Uterine smooth muscle cell (primary cell): ENCODE results near the gene RNF44. TPM values are rescaled to one million over a fixed set of nuclear protein-coding genes. Genes with fewer than 3 reads are reported as not detected.

Experiments
- total RNA-seq: library from RNA; depleted of rRNA; stranded (reverse); fragments of >200 nt; gene quantifications from 2 replicates; pipeline ENCODE4 v1.2.3, GENCODE V29; 2014

The RNF44 gene
- 1.00 and 1.7 TPM in 2 replicates for total RNA-seq

GRCh38 chr5:176536902-176537553 is at the start of gene RNF44:
Gene RNF44 (minus strand): TSS chr5:176537402. CDS start chr5:176532472, 4,930 bp downstream.

GRCh38 chr5:176548967-176549444 is 11.8 kb upstream of the RNF44 start, which contains the start of gene CDHR2:
Gene CDHR2 (plus strand): TSS chr5:176549342. CDS start chr5:176565353, 16,011 bp downstream.

Other genes starting within 250 kb of the RNF44 start
- gene KIAA1191, start 175.6 kb downstream of the RNF44 start, total RNA-seq: 65.5 and 68.2 TPM in 2 replicates
- 12.5 and 13.7 TPM in 2 replicates for gene ARL10, start 171.9 kb downstream of the RNF44 start, total RNA-seq
- gene NOP16, start 148.8 kb downstream of the RNF44 start, total RNA-seq: 11.4 and 20.0 TPM in 2 replicates
- gene HIGD2A, start 148.7 kb downstream of the RNF44 start, total RNA-seq: 17.0 and 25.4 TPM in 2 replicates
- gene CLTB, start 120.9 kb downstream of the RNF44 start, total RNA-seq: 89.4 and 139 TPM in 2 replicates
- 36.5 and 38.3 TPM in 2 replicates for gene FAF2, start 89.0 kb downstream of the RNF44 start, total RNA-seq
- not detected in 2 replicates for gene CDHR2, start 11.9 kb upstream of the RNF44 start, total RNA-seq
- gene GPRIN1, start 72.8 kb upstream of the RNF44 start, total RNA-seq: 4.4 and 9.8 TPM in 2 replicates
- 0.37 and 2.8 TPM in 2 replicates for gene SNCB, start 93.1 kb upstream of the RNF44 start, total RNA-seq
- not detected in 2 replicates for gene EIF4E1B, start 93.3 kb upstream of the RNF44 start, total RNA-seq
- 35.5 and 40.4 TPM in 2 replicates for gene TSPAN17, start 110.1 kb upstream of the RNF44 start, total RNA-seq